Pulmonary artery endothelial cell (primary cell): ENCODE measurements around the gene FLT3. TPM values are rescaled to one million over a fixed set of nuclear protein-coding genes. Genes with fewer than 3 reads are reported as not detected.
"Not testable (repeated sequence)": the region's sequence is repeated elsewhere in the genome, so short reads cannot be mapped to it uniquely, and the experiment has no call there.

Experiments
- DNase-seq: peaks from one replicate; pipeline ENCODE4 v3.0.0-alpha.2; 2011; ENCODE audit warnings: low read depth, low spot score
- total RNA-seq: library from RNA; depleted of rRNA; stranded (reverse); fragments of >200 nt; gene quantifications from 2 replicates; pipeline ENCODE4 v1.2.3, GENCODE V29; 2014

The FLT3 gene
- total RNA-seq, 1 donor from 2014 or later = not detected

DNA sequence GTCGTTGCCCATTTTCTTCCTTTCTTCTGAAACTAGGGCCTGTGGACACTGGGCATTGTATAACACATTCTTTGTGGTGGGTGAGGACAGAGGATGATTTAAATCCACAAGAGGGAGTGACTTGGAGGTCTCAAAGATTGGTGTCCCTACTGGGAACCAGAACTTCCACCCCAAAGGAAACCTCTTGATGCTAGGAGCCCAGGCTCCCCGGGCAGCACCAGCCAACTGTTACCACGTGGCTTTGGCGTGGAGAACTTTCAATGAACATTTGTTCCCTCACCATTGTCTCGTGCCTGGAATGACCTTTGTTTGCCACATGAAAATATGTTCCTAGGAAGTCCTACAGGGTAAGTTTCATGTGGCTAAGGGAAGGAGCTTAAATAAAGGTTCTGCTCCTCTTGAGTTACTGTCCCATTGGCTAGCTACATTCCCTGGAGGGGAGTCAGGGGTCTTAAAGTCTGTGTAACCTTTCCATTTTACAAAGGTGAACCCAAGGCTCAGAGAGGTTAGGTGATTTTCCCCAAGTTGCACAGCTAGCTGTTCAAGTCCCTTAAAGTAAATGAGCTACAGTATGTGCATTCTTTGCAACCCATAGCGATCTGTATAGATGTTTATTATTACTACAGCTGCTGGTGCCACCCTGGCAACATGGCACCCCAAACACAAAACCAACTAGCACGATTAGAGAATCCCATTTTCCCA lies 126.3 kb downstream of the FLT3 start:
- no peak for DNase-seq

DNA sequence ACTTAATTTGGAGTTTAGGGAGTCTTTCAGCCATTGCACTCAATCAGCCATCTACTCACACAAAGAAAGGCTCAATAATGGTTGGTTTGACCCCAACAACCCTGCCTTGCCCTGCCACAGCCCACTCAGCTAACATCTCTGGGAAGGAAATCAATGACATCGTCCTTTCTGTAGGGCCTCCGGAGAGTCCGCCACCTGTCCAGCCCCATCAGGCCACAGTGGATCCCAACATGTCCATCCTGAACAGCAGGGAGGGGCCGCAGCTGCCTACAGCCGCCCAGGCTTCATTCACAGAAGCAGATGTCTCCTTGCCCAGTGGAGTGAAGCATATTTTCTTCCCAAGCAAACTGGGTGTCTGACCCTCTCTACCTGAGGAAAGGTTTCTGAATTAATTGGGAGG lies 127.1 kb downstream of the FLT3 start:
- no peak for DNase-seq

- no peak for DNase-seq
These were observed 127.9 kb downstream of the FLT3 start for GRCh38 chr13:27972478-27972820.

DNA sequence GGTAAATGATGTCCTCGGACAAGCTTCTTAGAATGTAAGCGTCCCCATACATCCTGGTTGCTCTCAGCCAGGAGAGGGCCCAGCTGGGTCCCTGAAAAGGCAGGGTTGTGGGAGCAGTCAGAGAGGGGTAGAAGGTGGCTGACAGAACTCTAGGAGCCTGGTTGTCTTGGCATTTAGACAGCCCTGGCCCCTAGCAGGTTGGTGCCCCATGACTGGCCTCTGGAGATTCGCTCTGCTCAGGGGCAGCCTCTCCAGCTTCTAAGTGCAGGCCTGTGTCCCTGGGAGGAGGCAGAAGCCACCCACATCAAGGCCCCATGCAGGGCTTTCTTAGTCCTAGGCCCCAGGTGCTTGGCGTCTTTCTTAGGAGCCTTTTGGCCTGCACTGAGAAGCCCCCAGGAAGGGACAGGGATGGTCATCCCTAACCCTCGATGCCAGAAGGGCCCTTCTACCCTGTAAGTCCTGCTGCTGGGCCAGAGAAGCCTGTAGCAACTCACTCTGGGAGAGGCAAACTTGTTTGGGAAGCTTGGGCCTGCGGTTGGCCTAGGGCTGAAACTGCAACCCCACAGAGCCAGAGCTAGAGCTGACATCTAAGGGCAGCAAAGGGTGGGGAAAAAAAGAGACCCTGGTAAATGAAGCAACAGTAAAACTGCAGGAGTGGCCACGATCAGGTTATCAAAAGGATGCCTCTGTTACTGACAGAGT lies 128.4 kb downstream of the FLT3 start:
- DNase-seq = no peak

GRCh38 chr13:27971236-27971645 lies 129.1 kb downstream of the FLT3 start:
- DNase-seq = no peak

DNA sequence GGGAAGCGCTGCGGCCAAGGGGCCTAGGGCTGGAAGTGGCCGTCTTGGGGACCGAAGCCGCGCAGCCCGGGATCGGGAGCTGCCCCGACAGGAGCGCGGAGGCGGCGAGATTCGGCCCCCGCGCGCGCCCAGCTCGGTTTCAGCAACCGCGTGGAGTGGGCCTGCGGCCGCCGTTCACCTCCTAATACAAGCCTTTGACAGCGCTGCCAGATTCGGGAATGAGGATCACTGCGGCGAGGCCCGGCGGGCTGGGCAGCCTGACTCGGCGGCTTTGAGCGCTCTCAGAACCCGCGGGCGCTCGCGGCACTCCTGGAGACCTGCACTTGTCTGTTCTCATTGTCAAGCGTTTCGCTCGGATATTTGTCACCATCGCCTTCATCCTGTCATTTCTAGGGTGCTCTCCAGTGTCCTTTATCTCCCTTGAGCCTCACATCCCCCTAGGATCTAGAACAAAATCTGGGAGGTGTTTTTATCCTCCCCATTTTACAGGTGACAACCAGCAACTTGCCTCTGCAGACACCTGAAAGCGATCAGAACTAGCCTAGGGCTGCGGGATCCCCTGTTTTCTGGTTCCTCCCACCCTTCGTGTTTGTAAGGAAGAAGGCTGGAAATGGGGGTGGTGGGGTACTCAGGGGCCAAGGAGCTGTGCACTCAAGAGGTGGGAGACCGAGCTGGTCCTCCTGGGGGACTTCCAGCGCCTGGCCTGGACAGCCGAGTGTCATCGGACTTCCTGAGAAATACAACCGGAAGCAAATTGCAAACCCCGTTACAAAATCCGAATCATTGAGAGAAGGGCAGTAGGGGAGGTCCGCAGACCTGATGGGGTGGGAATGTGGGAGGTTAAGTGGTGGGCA lies 129.8 kb downstream of the FLT3 start:
- no peak for DNase-seq

DNA sequence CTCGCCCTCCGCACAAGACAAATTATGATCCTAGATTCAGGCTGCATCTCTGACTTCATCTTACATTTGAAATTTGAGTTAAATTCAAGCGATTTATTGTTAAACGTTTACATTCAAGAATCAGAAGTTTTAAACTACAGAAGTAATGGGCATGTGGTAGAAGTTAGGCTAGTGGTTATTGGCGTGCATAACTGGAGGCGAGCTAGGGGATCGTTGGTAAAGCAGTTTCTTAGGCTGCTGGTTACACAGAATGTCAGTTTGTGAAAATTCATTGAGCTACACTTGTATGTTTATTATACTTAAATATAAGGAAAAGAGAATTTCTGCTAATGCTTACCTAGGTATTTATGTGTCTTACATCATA lies 130.5 kb downstream of the FLT3 start:
- no peak for DNase-seq

DNA sequence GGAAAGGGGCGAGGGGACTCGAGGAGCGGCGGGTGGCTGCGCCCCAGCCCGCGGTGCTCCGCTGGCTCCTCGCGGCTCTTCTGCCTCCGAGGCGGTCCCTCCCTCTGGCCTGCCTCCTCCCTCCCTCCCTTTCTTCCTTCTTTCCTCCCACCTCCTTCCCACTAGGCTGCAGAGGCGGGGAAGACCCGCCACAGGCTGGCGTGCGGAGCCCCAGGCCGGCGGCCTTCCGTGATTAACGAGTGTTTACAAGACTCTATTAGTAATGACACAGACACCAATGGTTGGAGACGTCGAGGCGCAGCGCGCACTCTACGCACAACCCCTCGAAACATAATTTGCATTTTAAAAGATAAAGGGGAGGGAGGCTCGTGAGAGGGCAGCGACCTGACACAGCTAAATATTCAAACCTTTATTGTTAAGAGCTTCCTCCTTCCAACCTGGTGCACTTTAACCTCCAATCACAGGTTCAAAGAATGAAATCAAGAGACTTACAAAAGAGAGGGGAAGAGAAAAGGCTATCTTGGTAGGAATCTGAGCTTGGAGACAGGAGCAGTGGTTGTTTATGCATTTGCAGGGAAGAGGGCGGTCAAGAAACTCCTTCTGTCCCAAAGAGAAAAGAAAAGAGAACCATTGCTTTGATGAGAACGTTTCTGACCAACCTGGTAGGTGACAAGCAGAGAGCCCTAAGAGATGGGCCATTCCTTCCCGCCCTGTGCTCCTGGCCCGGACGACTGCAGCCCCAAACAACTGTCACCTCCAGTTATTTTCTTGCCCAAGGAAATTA lies 131.1 kb downstream of the FLT3 start, which contains the start of gene CDX2:
Gene CDX2 (minus strand): TSS at position 234 of the 784 bp plus-strand sequence. CDS start 309 bp downstream, outside the sequence.
- no peak for DNase-seq

DNA sequence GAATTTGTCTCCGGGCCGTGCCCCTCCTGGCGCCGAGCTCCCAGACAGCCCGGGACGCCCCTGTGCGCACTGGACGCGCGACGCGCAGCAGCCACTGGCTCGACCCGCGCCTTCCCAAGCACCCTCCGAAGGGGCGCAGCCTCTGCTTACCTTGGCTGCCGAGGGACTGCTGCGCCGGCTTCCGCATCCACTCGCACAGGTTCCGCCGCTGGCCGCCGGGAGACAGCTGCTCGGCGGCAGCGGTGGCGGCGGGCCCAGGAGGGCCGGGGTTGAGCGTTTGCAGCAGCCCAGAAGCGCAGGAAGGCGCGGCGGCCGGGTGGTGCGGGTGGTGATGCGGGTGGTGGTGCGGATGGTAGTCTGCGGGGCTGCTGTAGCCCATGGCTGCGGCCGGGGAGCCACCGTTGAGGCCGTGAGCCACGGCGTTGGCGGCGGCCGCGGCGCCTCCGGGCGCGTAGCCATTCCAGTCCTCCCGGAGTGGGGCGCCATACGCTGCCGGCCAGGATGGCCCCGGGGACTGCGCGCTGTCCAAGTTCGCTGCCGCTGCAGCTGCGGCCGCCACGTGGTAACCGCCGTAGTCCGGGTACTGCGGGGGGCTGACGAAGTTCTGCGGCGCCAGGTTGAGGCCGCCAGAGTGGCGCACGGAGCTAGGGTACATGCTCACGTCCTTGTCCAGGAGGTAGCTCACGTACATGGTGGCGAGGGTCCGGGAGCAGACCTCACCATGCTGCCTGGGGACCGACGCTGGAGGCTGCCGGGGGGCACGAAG lies 131.9 kb downstream of the FLT3 start:
- no peak for DNase-seq

DNA sequence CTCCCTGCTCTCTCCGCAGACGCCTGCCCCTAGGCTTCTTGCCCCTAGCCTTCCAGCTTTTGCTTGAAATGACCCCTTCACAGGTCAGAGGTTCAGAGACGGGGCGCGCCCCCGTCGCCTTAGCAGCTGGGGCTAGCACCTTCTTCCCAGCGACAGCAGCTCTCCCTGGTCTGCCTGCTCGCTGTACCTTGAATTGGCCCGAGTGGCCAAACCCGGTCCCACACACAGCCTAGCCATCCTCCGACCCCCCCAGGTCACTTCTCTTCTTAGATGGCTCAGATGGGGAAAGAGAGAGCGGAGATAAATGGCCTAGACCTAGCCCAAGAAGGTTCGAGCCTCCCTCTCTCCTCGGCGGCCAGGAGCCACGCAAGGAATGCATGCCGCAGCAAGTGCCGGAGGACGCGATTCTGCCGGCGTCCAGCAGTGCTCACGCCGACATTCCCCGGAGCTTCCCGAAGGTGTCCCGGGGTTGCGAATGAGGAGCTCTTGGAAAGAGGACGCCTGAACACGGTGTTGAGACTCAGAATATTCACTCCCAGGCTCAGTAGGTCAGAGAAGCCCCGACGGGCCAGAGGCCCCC lies 132.6 kb downstream of the FLT3 start:
- DNase-seq = no peak

- DNase-seq = no peak
These were observed 133.1 kb downstream of the FLT3 start for GRCh38 chr13:27967203-27967735.

DNA sequence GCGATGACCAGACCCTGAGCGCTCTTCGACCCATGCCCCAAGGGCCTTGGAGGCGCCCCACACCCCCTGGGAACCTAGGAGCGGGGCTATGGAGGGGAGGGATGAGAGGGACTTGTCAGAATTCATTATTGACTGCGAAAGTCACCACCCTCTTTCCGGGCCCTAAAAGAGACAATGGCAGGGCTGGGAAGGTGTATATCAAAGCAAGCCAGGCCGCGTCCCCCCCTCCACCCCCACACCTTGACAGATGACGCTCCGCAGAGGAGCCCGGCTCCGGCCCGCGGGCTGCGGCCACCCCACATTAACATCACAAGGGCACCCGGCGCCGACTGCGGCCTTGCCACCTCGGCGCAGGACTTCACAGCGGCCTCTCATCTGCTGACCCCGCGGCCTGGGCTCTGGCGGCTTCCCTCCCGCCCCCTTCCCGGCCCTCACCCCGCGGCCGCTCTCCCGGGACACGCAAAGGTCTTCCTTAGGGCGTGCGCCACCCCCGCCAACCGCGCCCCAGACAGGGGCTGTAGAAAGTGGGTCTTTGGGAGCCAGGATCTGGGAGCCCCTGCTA lies 133.7 kb downstream of the FLT3 start:
- no peak for DNase-seq

GRCh38 chr13:27965740-27966640 lies 134.4 kb downstream of the FLT3 start:
- DNase-seq = no peak

DNA sequence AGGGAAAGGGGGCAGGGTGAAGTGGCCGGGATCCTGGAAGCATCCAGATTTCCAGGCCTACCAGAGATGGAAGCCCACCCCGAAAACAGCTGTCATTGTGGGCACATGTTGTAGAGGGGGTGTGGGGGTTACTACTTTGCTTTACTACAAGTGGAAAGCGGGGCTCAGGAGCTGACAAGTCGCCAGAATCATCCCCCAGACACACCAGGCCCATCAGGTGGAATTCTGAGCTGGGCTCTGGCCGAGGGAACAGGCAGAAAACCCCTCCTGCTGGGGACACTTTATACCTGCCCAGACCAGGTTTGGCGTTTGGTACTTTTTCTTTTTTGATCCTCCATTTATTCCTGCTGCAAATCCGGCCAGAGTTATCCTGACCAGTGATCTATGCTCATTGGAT lies 135.0 kb downstream of the FLT3 start:
- DNase-seq = no peak

- DNase-seq = no peak
These were observed 135.5 kb downstream of the FLT3 start for GRCh38 chr13:27964741-27965323.

DNA sequence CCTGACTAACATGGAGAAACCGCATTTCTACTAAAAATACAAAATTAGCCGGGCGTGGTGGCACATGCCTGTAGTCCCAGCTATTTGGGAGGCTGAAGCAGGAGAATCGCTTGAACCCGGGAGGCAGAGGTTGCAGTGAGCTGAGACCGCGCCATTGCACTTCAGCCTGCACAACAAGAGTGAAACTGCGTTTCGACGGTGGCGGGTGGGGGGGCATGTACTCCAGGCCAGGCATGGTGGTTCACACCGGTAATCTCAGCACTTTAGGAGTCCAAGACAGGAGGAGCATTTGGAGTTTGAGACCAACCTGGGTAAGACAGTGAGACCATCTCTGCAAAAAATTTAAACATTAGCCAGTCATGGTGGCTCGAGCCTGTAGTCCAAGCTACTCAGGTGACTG lies 136.2 kb downstream of the FLT3 start:
- DNase-seq = not testable (repeated sequence)

GRCh38 chr13:27963491-27963890 lies 136.9 kb downstream of the FLT3 start:
- DNase-seq = no peak

GRCh38 chr13:27962982-27963381 lies 137.4 kb downstream of the FLT3 start:
- no peak for DNase-seq
